Gastrocnemius medialis (tissue), 4 donors: Measurements from ENCODE around the gene CFAP53.

Experiments used
- CTCF ChIP-seq, 5 experiments: fragments of 450-650 bp in 3 of 5; fragments of 200-600 bp in 2 of 5; sonication (generic) in 2 of 5; IDR thresholded peaks in 4 of 5; conservative IDR thresholded peaks in 1 of 5; 1 replicate in 4 of 5; 2 replicates in 1 of 5; pipeline ENCODE4 v1.5.1; 2016 to 2019; ENCODE audit warnings: antibody characterized with exemption in 5 of 5, mild to moderate bottlenecking in 3 of 5, moderate library complexity in 3 of 5
- POLR2A ChIP-seq, 2 donors: fragments of 450-650 bp; IDR thresholded peaks; one replicate each; pipeline ENCODE4 v1.6.1; 2017; ENCODE audit warnings: antibody characterized with exemption in 2 of 2, mild to moderate bottlenecking in 2 of 2, moderate library complexity in 2 of 2

- TF ChIP-seq CTCF (IDR thresholded peaks at IDR 0.05 in 4 of 5, conservative IDR thresholded peaks at IDR 0.05 in 1 of 5) = no peak
- TF ChIP-seq POLR2A (IDR thresholded peaks at IDR 0.05) = no peak
Observed at GRCh38 chr18:50240080-50240563, 26.2 kb downstream of the CFAP53 start.
